Kidney capillary endothelial cell (primary cell): Measurements from ENCODE around the gene PSEN2.
"Not testable (repeated sequence)": the region's sequence is repeated elsewhere in the genome, so short reads cannot be mapped to it uniquely, and the experiment has no call there.

Experiments
- DNase-seq: peaks from one replicate; pipeline ENCODE4 v3.0.0-alpha.2; 2018; ENCODE audit warnings: low spot score

The PSEN2 gene

GRCh38 chr1:226870401-226871279 is at the start of gene PSEN2:
TSS of gene PSEN2 (plus strand) at chr1:226870616. CDS start at chr1:226881908, 11,292 bp downstream.
- peak; percentile 30 for DNase-seq

- DNase-seq: peak; percentile 99
Measured at GRCh38 chr1:226820941-226821718, 49.3 kb upstream of the PSEN2 start.

- DNase-seq: no peak
Measured at GRCh38 chr1:226821719-226822085, 48.7 kb upstream of the PSEN2 start.

- no peak for DNase-seq
Measured at GRCh38 chr1:226823643-226824042, 46.8 kb upstream of the PSEN2 start.

GRCh38 chr1:226825037-226825745 is 45.2 kb upstream of the PSEN2 start:
- DNase-seq: no peak

GRCh38 chr1:226825746-226826100 is 44.7 kb upstream of the PSEN2 start:
- no peak for DNase-seq

GRCh38 chr1:226826479-226827261 is 43.7 kb upstream of the PSEN2 start:
- DNase-seq: no peak

GRCh38 chr1:226827458-226827857 is 43.0 kb upstream of the PSEN2 start:
- no peak for DNase-seq

- DNase-seq: peak; percentile 89
Measured at GRCh38 chr1:226827968-226828513, 42.4 kb upstream of the PSEN2 start.

- no peak for DNase-seq
Measured at GRCh38 chr1:226829105-226829504, 41.3 kb upstream of the PSEN2 start.

- DNase-seq: no peak
Measured at GRCh38 chr1:226831953-226832352, 38.5 kb upstream of the PSEN2 start.

GRCh38 chr1:226832613-226833012 is 37.8 kb upstream of the PSEN2 start:
- DNase-seq: no peak

GRCh38 chr1:226834179-226834578 is 36.2 kb upstream of the PSEN2 start:
- not testable (repeated sequence) for DNase-seq

- DNase-seq: not testable (repeated sequence)
Measured at GRCh38 chr1:226835396-226835795, 35.0 kb upstream of the PSEN2 start.

GRCh38 chr1:226837966-226838365 is 32.5 kb upstream of the PSEN2 start:
- not testable (repeated sequence) for DNase-seq

- DNase-seq: no peak
Measured at GRCh38 chr1:226838456-226838855, 32.0 kb upstream of the PSEN2 start.

- no peak for DNase-seq
Measured at GRCh38 chr1:226845624-226846023, 24.8 kb upstream of the PSEN2 start.

- no peak for DNase-seq
Measured at GRCh38 chr1:226846786-226847185, 23.6 kb upstream of the PSEN2 start.

GRCh38 chr1:226854548-226854947 is 15.9 kb upstream of the PSEN2 start:
- not testable (repeated sequence) for DNase-seq

- DNase-seq: no peak
Measured at GRCh38 chr1:226862890-226863289, 7.5 kb upstream of the PSEN2 start.

GRCh38 chr1:226863446-226863845 is 7.0 kb upstream of the PSEN2 start:
- no peak for DNase-seq
